ENCODE data around the gene ZNF503. TPM values are rescaled to one million over a fixed set of nuclear protein-coding genes. Genes with fewer than 3 reads are reported as not detected.

The ZNF503 gene
- total and polyA plus RNA-seq, 10 of the 15 experiments (the other 5 are each of a cell fraction or from before 2014, with no cell fraction given) = 0.05 to 1.1 (median 0.11) TPM; not detected in 1

GRCh38 chr10:75450644-75451640 lies 49.4 kb upstream of the ZNF503 start:
- no TSS peak for BruUV-seq (replicated peaks)
- no peaks in the 10 kb centered on the region for H3K36me3 ChIP-seq (ENCODE audit: control insufficient read depth in 2 of 2, insufficient read depth in 2 of 2, low read length in 1 of 2)
- in situ Hi-C loops (cut with MboI) = no loop called here
- ChIA-PET RAD21 (ENCODE audit: unreplicated experiment) (interaction anchor here (0.7 to 1.0 kb wide), 2 partner anchors 49 to 169 kb away, joined by 3 read pairs; no protein-coding TSS in a partner anchor), CTCF (interaction anchor here (0.5 to 2.1 kb wide), 5 partner anchors 9 to 702 kb away, joined by 3 to 4 read pairs (median 3); no protein-coding TSS in a partner anchor), SMC1A (ENCODE audit: uncharacterized antibody, unreplicated experiment) (interaction anchor here (1.1 to 2.4 kb wide), 5 partner anchors 9 to 37 kb away, joined by 3 to 7 read pairs (median 4); no protein-coding TSS in a partner anchor), POLR2A (interaction anchor here (1.0 to 1.7 kb wide), 2 partner anchors 21 to 31 kb away, joined by 3 read pairs; no protein-coding TSS in a partner anchor)
- H3K4me2 ChIP-seq (ENCODE audit: control insufficient read depth, insufficient read depth) = no peak overlapping the region
- TF ChIP-seq ZNF384 (IDR thresholded peaks at IDR 0.05; ENCODE audit: borderline replicate concordance, low read depth, low read length) (no peak), KLF5 (IDR thresholded peaks at IDR 0.05; ENCODE audit: partially characterized antibody) (no peak), SPI1 (IDR thresholded peaks at IDR 0.05; ENCODE audit: borderline replicate concordance, insufficient read depth, low read depth, low read length) (no peak), RELA (IDR thresholded peaks at IDR 0.05; ENCODE audit: borderline replicate concordance, partially characterized antibody) (no peak), SMC3 (IDR thresholded peaks at IDR 0.05; ENCODE audit: borderline replicate concordance, low read length) (no peak), TCF12 (IDR thresholded peaks at IDR 0.05; ENCODE audit: low read depth, low read length) (no peak), HDAC6 (IDR thresholded peaks at IDR 0.05; ENCODE audit: unreplicated experiment) (no peak), BRCA1 (IDR thresholded peaks at IDR 0.05; ENCODE audit: low read depth, low read length) (no peak), NKRF (conservative IDR thresholded peaks at IDR 0.05) (no peak), BHLHE40 (IDR thresholded peaks at IDR 0.05; ENCODE audit: borderline replicate concordance in 1 of 2, low read depth in 2 of 2, low read length in 1 of 2) (no peak), LARP7 (IDR thresholded peaks at IDR 0.05) (no peak), POU2F2 (IDR thresholded peaks at IDR 0.05; ENCODE audit: borderline replicate concordance, low read depth, low read length) (no peak), BCL11A (IDR thresholded peaks at IDR 0.05; ENCODE audit: low read depth, low read length) (no peak), PRDM15 (CRISPR knock-in tag; IDR thresholded peaks at IDR 0.05) (no peak), ELK1 (IDR thresholded peaks at IDR 0.05; ENCODE audit: low read depth, low read length) (no peak)
- FAIRE-seq (no peak), ATAC-seq (no peak), DNase-seq (ENCODE audit: low read depth, low spot score) (no peak)
- no peak overlapping the region for H3K27ac ChIP-seq (ENCODE audit: control insufficient read depth, insufficient read depth)
- H3K4me3 ChIP-seq = no peak overlapping the region
- H3K79me2 ChIP-seq (ENCODE audit: control insufficient read depth, insufficient read depth, low read length) = no peaks in the 10 kb centered on the region
- H3K27me3 ChIP-seq (replicated peaks in 1 of 2; ENCODE audit: control insufficient read depth in 2 of 2, insufficient read depth in 2 of 2, low read length in 1 of 2) = no peaks in the 10 kb centered on the region
- H4K20me1 ChIP-seq (ENCODE audit: control insufficient read depth, insufficient read depth) = no peaks in the 10 kb centered on the region
- H3K9ac ChIP-seq (ENCODE audit: control insufficient read depth, insufficient read depth, low read length) = no peak overlapping the region
- no peak overlapping the region for H2AFZ ChIP-seq (ENCODE audit: control insufficient read depth, low read depth, low read length)
- intact Hi-C loops (cut with micrococcal nuclease; ENCODE audit: unreplicated experiment) = no loop called here
- no peaks in the 10 kb centered on the region for H3K4me1 ChIP-seq (ENCODE audit: control insufficient read depth, insufficient read depth, low read length)
- 51% methylated on average over 18 of the region's 18 CpGs for WGBS (ENCODE audit: insufficient coverage, insufficient replicate concordance, low lambda C conversion rate, missing lambda C conversion rate)
- H3K9me3 ChIP-seq (replicated peaks; ENCODE audit: control insufficient read depth, insufficient read depth, low read length) = no peaks in the 10 kb centered on the region

Data from GM12878 (cell line).